Glomerular visceral epithelial cell (primary cell): ENCODE results near the gene HSPBAP1.
A peak's percentile ranks its signal among the peaks of the same experiment; 100 is the strongest.
"Not testable (repeated sequence)": the region's sequence is repeated elsewhere in the genome, so short reads cannot be mapped to it uniquely, and the experiment has no call there.

Experiments
- DNase-seq: peaks from one replicate; pipeline ENCODE4 v3.0.0-alpha.2; 2016; ENCODE audit errors: extremely low spot score

Gene HSPBAP1

DNA sequence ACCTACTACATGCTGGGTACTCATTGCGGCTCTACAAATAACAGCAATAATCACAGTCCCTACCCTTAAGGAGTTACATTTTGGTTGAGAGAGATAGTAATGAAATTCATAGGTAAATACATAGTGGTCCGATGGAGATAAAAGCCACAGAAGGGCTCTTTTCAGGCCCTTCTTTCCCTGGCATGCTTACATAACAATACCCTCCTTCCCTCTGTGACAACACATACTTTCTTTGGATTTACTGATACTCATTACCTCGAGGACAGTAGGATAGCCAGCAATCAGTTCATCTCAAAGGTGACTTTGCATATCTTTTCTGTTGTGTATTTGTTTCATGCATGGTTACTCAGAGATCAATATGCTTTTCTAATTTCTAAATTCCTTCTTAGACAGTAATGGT, 54.5 kb downstream of the HSPBAP1 start:
- no peak for DNase-seq

DNA sequence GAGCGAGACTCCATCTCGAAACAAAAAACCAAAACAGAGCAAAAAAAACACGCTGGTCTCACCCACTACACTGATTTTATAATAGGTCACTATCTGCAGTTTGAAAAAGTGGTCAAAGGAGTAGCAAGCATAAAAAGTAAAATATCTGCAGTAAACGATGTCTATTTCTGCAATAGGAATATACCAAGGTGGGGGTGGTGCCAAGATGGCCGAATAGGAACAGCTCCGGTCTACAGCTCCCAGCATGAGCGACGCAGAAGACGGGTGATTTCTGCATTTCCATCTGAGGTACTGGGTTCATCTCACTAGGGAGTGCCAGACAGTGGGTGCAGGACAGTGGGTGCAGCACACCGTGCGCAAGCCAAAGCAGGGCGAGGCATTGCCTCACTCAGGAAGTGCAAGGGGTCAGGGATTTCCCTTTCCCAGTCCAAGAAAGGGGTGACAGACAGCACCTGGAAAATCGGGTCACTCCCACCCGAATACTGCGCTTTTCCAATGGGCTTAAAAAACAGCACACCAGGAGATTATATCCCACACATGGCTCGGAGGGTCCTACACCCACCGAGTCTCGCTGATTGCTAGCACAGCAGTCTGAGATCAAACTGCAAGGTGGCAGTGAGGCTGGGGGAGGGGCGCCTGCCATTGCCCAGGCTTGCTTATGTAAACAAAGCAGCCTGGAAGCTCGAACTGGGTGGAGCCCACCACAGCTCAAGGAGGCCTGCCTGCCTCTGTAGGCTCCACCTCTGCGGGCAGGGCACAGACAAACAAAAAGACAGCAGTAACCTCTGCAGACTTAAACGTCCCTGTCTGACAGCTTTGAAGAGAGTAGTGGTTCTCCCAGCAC, 60.7 kb downstream of the HSPBAP1 start:
- not testable (repeated sequence) for DNase-seq

DNA sequence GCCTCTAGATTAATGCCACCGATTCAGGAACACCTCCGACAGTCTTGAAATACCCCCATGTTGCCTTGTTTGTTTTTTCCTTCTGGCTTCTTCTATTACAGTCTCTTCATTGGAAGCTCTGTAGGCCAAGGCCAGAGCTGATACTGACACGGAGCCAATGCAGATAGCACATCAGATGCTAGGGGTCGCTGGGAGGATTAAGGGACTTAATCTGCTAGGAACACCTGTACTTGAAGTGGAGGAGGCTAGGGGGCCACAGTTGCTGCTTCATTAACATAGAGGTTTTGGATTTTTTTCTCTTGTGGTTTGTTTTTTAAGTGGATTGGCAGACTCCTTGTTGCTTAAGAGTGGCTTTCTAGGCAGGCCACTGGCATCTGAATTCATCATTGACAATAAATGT, 63.4 kb downstream of the HSPBAP1 start:
- DNase-seq = no peak

DNA sequence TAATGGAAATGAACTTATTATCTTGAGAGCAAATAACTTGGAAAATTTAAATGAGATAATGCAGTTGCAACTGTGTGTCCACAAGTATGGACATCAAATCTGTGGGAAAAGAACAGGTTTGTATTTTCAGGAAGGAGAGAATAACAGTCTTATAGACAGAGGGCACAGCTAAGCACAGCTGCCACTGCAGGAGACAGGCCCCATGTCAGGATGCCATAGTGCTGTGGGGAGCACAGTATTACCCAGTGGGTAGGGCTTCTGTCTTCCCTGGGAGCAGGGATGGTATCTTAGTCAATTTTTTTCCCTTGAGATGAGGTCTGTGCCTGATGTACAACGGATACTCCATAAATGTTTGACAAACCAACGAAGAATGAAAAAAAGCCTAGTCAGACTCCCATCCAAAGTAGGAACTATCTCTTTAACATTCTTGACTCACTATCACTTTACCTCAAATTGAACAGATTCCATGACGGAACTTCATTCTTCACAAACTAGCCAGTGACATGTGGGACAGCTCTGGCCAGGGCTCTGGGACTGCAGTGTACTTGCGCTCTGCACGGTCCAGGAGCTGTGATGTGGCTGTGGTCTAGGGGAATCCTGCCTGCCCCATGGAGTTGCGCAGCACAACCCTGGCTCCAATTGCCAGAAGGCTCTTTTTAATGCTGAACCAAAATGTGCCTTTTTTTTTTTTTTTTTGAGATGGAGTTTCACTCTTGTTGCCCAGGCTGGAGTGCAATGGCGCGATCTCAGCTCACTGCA, 64.7 kb downstream of the HSPBAP1 start:
- DNase-seq = no peak

DNA sequence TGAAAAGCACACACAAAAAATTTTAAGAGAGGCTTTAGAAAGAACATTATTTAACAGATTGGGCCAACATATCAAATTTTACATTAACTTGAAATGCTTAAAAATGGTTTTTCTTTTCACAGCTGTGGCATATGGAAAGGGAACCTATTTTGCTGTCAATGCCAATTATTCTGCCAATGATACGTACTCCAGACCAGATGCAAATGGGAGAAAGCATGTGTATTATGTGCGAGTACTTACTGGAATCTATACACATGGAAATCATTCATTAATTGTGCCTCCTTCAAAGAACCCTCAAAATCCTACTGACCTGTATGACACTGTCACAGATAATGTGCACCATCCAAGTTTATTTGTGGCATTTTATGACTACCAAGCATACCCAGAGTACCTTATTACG, 65.4 kb downstream of the HSPBAP1 start:
- DNase-seq = no peak

DNA sequence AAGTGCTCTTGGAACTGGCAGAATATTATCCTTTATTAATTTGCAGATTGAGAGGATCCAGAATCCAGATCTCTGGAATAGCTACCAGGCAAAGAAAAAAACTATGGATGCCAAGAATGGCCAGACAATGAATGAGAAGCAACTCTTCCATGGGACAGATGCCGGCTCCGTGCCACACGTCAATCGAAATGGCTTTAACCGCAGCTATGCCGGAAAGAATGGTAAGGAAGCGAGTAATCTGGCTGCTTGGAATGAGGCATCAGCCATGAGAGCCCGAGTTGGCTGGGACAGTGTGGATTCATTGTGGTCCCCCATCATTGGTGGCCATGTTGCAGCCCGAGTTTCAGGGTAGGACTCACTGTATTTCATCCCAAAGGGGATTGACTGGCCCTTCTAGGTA, 65.9 kb downstream of the HSPBAP1 start:
- no peak for DNase-seq

DNA sequence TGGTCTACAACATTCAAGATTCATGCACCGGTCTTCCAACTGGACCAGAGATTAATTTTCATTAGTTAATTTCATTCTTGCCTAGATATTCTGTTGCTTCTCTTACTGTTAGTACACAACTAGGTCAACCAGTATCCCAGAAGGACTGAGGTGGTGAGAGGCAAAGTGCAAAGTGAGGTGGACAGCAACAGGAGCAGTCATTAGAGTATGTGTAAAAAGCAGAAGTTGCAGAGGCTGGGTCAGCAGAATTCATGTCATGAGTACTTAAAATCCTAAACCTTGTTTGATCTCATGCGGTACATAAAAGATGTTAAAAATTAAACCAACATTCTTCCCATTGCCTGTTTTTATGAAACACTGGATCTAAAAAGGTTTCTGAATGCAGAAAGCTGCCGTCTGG, 66.3 kb downstream of the HSPBAP1 start:
- no peak for DNase-seq

DNA sequence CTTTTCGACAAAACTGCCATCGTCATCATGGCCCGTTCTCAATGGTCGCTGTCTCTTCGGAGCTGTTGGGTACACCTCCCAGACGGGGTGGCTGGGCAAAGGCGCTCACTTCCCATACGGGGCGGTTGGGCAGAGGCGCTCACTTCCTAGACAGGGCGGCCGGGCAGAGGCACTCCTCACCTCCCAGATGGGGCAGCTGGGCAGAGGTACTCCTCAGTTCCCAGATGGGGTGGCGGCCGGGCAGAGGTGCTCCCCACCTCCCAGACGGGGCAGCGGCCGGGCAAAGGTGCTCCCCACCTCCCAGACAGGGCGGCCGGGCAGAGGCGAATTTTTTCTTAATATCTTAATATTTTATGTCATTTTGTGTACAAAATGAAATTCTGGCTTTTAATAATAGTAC, 68.5 kb downstream of the HSPBAP1 start:
- no peak for DNase-seq

DNA sequence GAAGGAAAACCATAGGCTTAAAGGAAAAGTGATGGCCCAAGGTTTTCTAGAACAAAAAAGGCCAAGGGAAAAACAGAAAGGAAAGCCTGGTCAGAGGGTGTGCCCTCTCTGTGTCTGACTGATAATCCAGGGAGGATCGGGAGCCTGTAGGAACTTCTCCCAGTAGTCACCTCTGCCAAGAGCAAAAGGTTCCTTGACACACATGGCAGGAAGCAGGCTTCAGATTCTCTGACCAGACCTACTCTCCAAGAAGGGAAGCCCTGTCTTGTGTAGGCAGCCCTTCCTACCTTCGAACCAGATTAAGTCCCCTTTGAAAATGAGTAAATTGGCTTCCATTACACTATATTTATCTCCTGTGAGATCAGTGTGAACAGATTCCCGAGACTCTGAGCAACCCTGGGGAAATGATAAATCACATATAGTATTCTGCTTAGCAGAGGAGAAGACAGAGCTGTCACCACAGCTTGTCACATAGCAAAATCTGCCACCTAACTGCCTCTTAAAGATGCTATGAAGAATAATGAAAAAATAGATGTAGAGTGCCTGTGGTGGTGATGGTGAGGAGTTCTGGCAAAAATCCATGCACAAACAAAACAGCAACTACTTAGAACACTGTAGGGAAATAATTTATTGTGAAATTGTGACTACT, 74.2 kb downstream of the HSPBAP1 start:
- DNase-seq = no peak

DNA sequence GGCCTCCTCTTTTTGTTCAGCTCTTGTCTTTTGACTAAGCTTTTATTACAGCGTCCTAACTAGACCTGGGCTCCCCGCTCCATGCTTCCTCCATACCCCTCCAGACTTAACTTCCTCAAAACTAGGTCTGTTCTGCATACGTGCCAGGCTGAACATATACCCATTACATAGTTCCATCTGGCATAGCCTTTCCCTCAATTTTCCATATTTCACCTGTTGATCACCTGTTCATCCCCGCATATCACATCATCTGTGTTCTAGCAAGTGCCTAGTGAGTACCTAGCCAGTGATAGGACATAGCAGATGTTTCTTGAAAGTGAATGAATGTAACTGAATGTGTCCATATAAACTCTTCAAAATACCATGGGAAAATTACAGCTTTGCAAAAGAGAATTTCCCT, 77.0 kb downstream of the HSPBAP1 start:
- DNase-seq = no peak

DNA sequence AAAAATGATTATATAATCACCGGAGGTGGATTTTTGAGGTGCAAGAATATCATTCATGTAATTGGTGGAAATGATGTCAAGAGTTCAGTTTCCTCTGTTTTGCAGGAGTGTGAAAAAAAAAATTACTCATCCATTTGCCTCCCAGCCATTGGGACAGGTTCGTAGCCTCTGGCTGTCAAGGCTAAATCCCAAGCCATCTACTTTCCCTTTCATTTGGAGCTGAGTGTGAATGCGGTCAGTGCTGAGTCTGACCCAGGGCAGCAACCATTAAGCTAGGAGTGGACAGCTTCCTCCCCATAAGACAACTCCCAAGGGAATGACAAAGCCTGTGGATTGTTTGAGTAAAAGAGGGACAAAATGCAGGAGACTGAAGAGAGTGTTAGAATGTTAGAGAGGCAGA, 79.4 kb downstream of the HSPBAP1 start:
- no peak for DNase-seq

DNA sequence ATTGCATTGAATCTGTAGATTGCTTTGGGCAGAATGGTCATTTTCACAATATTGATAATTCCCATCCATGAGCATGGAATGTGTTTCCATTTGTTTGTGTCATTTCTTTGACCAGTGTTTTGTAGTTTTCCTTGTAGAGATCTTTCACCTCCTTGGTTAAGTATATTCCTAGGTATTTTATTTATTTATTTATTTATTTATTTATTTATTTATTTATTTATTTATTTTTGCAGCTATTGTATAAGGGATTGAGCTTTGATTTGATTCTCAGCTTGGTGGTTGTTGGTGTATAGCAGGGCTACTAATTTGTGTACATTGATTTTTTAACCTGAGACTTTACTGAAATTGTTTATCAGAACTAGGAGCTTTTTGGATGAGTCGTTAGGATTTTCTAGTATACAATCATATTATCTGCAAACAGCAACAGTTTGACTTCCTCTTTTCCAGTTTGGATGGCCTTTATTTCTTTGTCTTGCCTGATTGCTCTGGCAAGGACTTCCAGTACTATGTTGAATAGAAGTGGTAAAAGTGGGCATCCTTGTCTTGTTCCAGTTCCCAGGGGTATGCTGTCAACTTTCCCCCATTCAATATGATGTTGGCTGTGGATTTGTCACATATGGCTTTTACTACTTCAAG, 82.9 kb downstream of the HSPBAP1 start:
- not testable (repeated sequence) for DNase-seq

DNA sequence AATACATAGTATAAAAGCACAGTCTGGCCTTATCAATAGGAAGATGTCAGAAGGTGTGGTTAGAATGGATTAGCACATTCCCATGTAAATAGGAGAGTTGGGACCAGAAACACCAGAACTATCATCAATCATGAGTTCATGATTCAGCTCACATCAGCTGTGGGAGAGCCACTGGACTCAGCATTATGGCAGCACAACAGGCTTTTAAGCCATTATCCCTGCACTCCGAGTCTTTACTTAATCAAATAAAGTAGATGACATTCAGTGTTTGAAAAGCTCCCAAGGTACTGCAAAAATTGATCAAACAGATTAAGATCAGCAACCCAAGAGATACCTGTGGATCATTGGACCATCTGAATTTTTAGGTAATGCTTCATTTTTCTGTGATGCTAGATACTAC, 88.3 kb downstream of the HSPBAP1 start:
- no peak for DNase-seq

DNA sequence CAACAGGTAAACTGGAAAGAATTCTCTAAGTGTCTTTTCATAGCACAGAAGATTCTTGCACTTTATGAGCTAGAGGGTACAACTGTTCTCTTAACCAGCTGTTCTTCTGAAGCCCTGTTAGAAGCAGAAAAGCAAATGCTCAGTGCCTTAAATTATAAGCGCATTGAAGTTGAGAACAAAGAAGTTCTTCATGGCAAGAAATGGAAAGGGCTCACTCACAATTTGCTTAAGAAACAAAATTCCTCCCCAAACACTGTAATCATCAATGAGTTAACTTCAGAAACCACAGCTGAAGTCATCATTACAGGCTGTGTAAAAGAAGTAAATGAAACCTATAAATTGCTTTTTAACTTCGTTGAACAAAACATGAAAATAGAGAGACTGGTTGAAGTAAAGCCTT, 93.4 kb downstream of the HSPBAP1 start:
- DNase-seq = no peak

DNA sequence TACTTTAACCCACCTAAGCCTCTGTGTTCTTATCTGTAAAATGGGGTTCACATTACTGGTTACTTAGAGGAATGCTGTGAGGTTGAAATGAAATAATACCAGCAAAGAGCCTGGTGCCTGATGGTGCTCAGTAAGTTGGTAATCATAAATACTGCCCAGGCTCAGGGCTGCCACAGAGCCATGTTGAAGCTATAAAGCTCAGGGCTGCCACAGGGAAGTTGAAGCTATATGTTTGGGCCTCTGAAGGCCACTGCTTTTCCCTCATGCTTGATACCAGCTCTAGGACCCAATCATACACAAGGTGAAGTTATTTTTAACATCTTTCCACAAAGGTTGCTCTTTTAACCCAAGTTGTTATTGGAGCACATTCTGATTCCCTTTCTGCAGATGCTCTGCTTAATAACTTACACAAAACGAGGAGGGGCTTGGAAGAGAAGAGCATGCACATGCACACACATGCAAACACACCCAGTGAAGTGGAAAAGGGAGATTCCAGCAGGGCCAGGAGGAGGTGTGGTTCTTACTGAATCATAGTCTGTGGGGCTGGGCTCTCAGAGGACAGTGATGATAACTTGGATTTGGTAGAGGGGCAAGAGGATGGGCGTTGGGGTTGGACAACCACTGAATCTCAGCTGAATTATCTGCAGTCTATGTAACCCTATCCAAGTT, 95.5 kb downstream of the HSPBAP1 start:
- DNase-seq = peak; percentile 63

DNA sequence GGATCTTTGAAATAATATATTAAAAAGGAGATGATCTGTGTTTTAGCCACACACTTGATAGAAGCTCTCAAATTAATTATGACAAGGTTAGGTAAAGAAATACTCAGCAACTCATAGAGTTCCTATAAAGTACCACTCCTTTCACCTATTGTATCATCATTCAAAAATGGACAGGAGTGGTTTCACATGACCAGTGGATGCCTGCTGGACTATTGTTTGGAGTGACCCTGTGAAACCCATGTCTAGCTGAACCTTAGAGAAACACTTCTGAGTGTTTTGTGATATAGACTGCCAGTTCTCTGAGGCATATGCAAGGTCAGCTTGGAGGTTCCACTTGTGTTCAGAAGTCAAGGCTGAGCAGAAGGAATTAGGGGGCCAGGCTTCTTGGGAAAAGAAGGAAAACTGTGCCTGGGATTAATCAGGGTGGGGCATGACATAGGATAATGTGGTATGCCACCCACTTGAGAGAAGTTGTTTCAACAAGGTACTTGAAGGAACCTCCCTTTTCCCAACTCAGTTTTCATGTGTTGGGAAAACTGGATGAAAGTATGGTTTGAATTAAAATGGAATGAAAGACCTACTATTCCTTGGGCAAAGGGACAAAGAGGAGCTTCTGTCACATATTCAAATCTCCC, 97.6 kb downstream of the HSPBAP1 start:
- DNase-seq = no peak

DNA sequence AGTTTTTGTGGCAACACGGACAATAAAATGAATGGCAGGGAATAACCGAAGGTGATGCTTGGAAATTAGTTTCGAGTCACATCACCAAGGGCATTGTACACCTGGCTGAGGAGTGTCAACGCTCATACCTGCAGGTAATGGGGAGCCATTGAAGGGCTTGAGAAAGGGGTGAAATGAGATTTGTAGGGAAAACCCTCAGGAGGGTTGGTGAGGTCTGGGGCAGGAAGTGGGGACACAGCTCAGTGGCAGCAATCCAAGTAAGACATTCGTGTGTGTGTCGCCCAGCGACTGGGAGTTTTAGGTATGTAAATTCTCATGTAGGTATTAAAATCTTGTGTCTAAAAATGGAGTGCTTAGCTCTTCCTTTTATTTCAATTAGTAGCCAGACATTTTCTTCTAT, 98.7 kb downstream of the HSPBAP1 start:
- no peak for DNase-seq

DNA sequence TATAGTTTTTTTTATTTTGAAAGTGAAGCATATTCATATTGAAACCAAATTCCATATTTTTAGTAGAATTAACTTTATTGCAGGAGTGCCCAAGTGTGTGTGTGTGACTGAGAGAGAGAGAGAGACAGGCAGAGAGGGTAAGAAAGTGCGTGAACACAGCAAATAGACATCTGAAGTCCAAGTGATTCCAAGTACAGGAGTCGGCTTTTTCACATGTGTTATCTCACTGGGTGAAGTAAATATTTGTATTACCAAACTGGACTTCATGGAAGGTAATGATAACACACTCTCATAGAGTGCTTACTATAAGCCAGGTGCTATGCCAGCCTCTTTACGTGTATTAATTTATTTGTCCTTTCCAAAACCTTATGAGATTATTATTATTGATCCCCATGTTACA, 101.0 kb downstream of the HSPBAP1 start:
- DNase-seq = no peak

DNA sequence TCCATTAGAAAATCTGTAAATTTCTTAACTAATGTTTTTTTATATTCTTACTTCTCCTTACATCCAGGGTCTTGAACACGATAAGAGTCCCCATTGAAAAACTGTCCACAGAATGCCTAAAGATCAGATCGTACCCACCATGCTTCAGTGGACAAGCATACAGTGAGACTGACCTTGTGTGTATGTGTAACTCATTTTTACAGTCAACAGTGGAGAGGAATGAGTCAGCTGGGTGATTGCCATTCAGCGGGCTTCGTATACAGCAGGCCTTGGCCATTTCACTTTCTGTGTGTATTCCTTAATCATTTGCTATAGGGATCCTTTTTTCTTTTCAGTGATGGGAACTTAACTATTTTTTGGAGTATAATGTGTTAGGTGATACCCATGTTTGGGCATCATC, 102.4 kb downstream of the HSPBAP1 start:
- DNase-seq = peak; percentile 64

DNA sequence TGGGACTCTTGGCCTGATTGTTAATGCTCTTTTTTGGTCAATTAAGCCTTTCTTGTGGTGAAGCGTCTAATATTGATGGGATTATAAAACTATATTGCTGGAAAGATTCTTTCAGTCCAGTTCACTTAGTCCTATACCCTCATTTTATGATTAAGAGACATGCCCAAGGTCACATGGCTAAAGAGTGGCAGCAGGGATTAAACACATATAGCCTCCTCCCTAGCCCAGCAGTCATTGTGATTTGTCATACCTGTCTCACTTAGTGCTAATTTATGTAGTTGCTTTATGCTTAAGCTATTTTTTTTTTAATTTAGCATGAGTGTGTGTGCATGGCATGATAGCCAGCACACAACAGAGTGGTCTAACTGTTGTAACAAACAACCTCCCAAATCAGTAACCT, 103.5 kb downstream of the HSPBAP1 start:
- DNase-seq = no peak
